Uterus (tissue), 2 donors: Measurements from ENCODE around the gene DTD1.

ENCODE experiments used
- CTCF ChIP-seq, 4 experiments: fragments of 200-600 bp in 2 of 4; fragments of 450-650 bp in 2 of 4; sonication (generic) in 2 of 4; IDR thresholded peaks; one replicate each; pipeline ENCODE4 v1.5.1; 2016 to 2019; ENCODE audit warnings: antibody characterized with exemption in 4 of 4, mild to moderate bottlenecking in 2 of 4, moderate library complexity in 1 of 4
- POLR2A ChIP-seq, 2 donors: fragments of 450-650 bp; IDR thresholded peaks; one replicate each; pipeline ENCODE4 v1.6.1; 2016; ENCODE audit warnings: antibody characterized with exemption in 2 of 2, mild to moderate bottlenecking in 1 of 2, moderate library complexity in 1 of 2

GRCh38 chr20:18719426-18719825 lies 131.6 kb downstream of the DTD1 start:
- no peak for TF ChIP-seq CTCF (IDR thresholded peaks at IDR 0.05)
- TF ChIP-seq POLR2A (IDR thresholded peaks at IDR 0.05) = no peak
